GM12878 (cell line): Measurements from ENCODE around the gene MARCHF10. TPM values are rescaled to one million over a fixed set of nuclear protein-coding genes. Genes with fewer than 3 reads are reported as not detected.

Experiments used
- ATAC-seq: fragments of 200-7000 bp; cut with Tn5 transposase; 3 replicates; pipeline ENCODE4 v1.9.1; 2020; ENCODE audit warnings: mild to moderate bottlenecking, moderate library complexity
- BruUV-seq: library from RNA; stranded (reverse); fragments of 400-500 nt; replicated peaks from 2 replicates; lab custom pipeline; 2021; lab: Mats Ljungman, UMichigan
- CTCF ChIA-PET: fragments of 300-600 bp; sonication (Branson Sonifier 250); formaldehyde crosslinking; extraction: SDS; loops from one replicate; lab custom pipeline; 2021; ENCODE audit warnings: inconsistent platforms; lab: Yijun Ruan, JAX
- POLR2A ChIA-PET: fragments of 350-600 bp; formaldehyde crosslinking; extraction: SDS; loops from one replicate; lab custom pipeline; 2021; ENCODE audit warnings: inconsistent platforms; lab: Charles Lee
- RAD21 ChIA-PET: fragments of 300-600 bp; sonication (Branson Sonifier 250); formaldehyde crosslinking; loops from one replicate; lab custom pipeline; 2023; ENCODE audit warnings: antibody characterized with exemption; ENCODE audit not compliant: unreplicated experiment; lab: Charles Lee
- SMC1A ChIA-PET: fragments of 300-600 bp; sonication (Branson Sonifier 250); formaldehyde crosslinking; loops from one replicate; lab custom pipeline; 2023; ENCODE audit not compliant: unreplicated experiment, uncharacterized antibody; lab: Charles Lee
- DNase-seq: peaks from one replicate; pipeline ENCODE4 v3.0.0-alpha.2; 2011; ENCODE audit warnings: low read depth, low spot score
- FAIRE-seq: peaks from 3 replicates; lab custom pipeline; 2011; peaks lifted over from hg19 to GRCh38; lab: Jason Lieb, UNC
- H2AFZ ChIP-seq: 2 replicates; pipeline ENCODE4 v1.6.0; 2011; ENCODE audit warnings: low read depth, low read length, control low read depth; ENCODE audit not compliant: control insufficient read depth
- H3K27ac ChIP-seq: 2 replicates; pipeline ENCODE4 v1.5.1; 2011; ENCODE audit warnings: control low read depth; ENCODE audit not compliant: control insufficient read depth, insufficient read depth
- H3K27me3 ChIP-seq, 2 experiments: replicated peaks in 1 of 2; 2 replicates each; pipeline versions ENCODE4 v1.6.0 to v1.6.1; 2011; ENCODE audit warnings: low read length in 1 of 2; ENCODE audit not compliant: control insufficient read depth in 2 of 2, insufficient read depth in 2 of 2
- H3K36me3 ChIP-seq, 2 experiments: 2 replicates each; pipeline ENCODE4 v1.5.1; 2011; ENCODE audit warnings: low read length in 1 of 2; ENCODE audit not compliant: control insufficient read depth in 2 of 2, insufficient read depth in 2 of 2
- H3K4me1 ChIP-seq: 2 replicates; pipeline ENCODE4 v1.6.1; 2011; ENCODE audit warnings: mild to moderate bottlenecking, low read length, moderate library complexity, mixed read lengths; ENCODE audit not compliant: control insufficient read depth, insufficient read depth
- H3K4me2 ChIP-seq: 2 replicates; pipeline ENCODE4 v1.6.0; 2011; ENCODE audit warnings: control low read depth; ENCODE audit not compliant: control insufficient read depth, insufficient read depth
- H3K4me3 ChIP-seq: fragments of 200-600 bp; sonication (generic); 2 replicates; pipeline ENCODE4 v1.5.1; 2016
- H3K79me2 ChIP-seq: 2 replicates; pipeline ENCODE4 v1.6.0; 2011; ENCODE audit warnings: low read length; ENCODE audit not compliant: control insufficient read depth, insufficient read depth
- H3K9ac ChIP-seq: 2 replicates; pipeline ENCODE4 v1.8.0; 2011; ENCODE audit warnings: low read length, control low read depth, mixed read lengths; ENCODE audit not compliant: control insufficient read depth, insufficient read depth
- H3K9me3 ChIP-seq: replicated peaks from 3 replicates; pipeline ENCODE4 v1.5.1; 2011; ENCODE audit warnings: mild to moderate bottlenecking, low read length; ENCODE audit not compliant: control insufficient read depth, insufficient read depth
- H4K20me1 ChIP-seq: 2 replicates; pipeline ENCODE4 v1.6.0; 2011; ENCODE audit not compliant: control insufficient read depth, insufficient read depth
- CTCF ChIP-seq, 3 experiments: IDR thresholded peaks in 2 of 3; conservative IDR thresholded peaks in 1 of 3; 2 replicates each; pipeline ENCODE4 v1.5.1; 2011; ENCODE audit warnings: low read depth in 3 of 3, low read length in 3 of 3, mild to moderate bottlenecking in 3 of 3, control low read depth in 2 of 3, moderate library complexity in 2 of 3, inconsistent platforms in 1 of 3, mixed read lengths in 1 of 3; ENCODE audit not compliant: control insufficient read depth in 2 of 3, insufficient read depth in 1 of 3; ENCODE audit errors: extremely low read depth in 1 of 3
- E4F1 ChIP-seq: fragments of 450-650 bp; IDR thresholded peaks from 2 replicates; pipeline ENCODE4 v1.6.1; 2018; ENCODE audit warnings: borderline replicate concordance, mild to moderate bottlenecking; ENCODE audit not compliant: partially characterized antibody
- IRF4 ChIP-seq: IDR thresholded peaks from 2 replicates; pipeline ENCODE4 v1.6.1; 2011; ENCODE audit warnings: low read depth, low read length
- MYC ChIP-seq: IDR thresholded peaks from 2 replicates; pipeline ENCODE4 v1.6.1; 2011; ENCODE audit warnings: mild to moderate bottlenecking, low read length, moderate library complexity, inconsistent platforms; ENCODE audit not compliant: insufficient read depth, insufficient replicate concordance, insufficient read length, severe bottlenecking
- POLR2AphosphoS5 ChIP-seq: IDR thresholded peaks from 2 replicates; pipeline ENCODE4 v1.6.1; 2011; ENCODE audit warnings: mild to moderate bottlenecking, low read length, inconsistent platforms
- RAD51 ChIP-seq: fragments of 450-650 bp; IDR thresholded peaks from 2 replicates; pipeline ENCODE4 v1.6.1; 2016; ENCODE audit warnings: moderate library complexity, mild to moderate bottlenecking, inconsistent platforms
- SUPT20H ChIP-seq: IDR thresholded peaks from 2 replicates; pipeline ENCODE4 v1.6.1; 2011; ENCODE audit warnings: low read depth, mild to moderate bottlenecking, low read length, moderate library complexity, borderline replicate concordance; ENCODE audit not compliant: control insufficient read depth
- ZBTB33 ChIP-seq: fragments of 450-650 bp; IDR thresholded peaks from 2 replicates; pipeline ENCODE4 v1.6.1; 2017; ENCODE audit warnings: mild to moderate bottlenecking
- WGBS: methylation state at CpG from one replicate; pipeline ENCODE4 v1.1.6; 2016; ENCODE audit warnings: low lambda C conversion rate; ENCODE audit not compliant: insufficient replicate concordance, insufficient coverage; ENCODE audit errors: missing lambda C conversion rate; 5-methylcytosine and 5-hydroxymethylcytosine counted together
- in situ Hi-C: fragments of 300-500 bp; cut with MboI; formaldehyde crosslinking; loops from 9 replicates; pipeline ENCODE4 v1.14.3; 2018; ENCODE audit warnings: mixed read lengths
- intact Hi-C: fragments of 100-400 bp; cut with micrococcal nuclease; formaldehyde crosslinking; loops from one replicate; pipeline ENCODE4 v1.14.2; 2022; ENCODE audit not compliant: unreplicated experiment
- polyA plus RNA-seq, 11 experiments: library from polyadenylated mRNA; depleted of rRNA in 4 of 11; unstranded in 6 of 11; stranded (reverse) in 5 of 11; fragments of >200 nt; fragmentation: Nextera tagmentation in 4 of 11; fragmentation: Illumina TruSeq in 1 of 11; extraction: Ambion mirVana in 4 of 11; extraction: Trizol in 1 of 11; gene quantifications; 1 replicate in 1 of 11; 2 replicates in 10 of 11; pipeline versions ENCODE4 v1.2.1 to v1.2.3, GENCODE V29; 2011 to 2016; ENCODE audit warnings: inconsistent platforms in 2 of 11, missing spikeins in 2 of 11, low read depth in 1 of 11
- total RNA-seq, 4 experiments: library from RNA; depleted of rRNA in 3 of 4; stranded (reverse); fragments of >200 nt in 3 of 4; fragmentation: Illumina TruSeq in 1 of 4; extraction: Trizol in 1 of 4; gene quantifications; 2 replicates each; pipeline versions ENCODE4 v1.2.1 to v1.2.3, GENCODE V29; 2013 to 2021

The MARCHF10 gene
- total and polyA plus RNA-seq, 10 of the 15 experiments (the other 5 are each of a cell fraction or from before 2014, with no cell fraction given) = 0.11 to 0.24 TPM; not detected in 8

GRCh38 chr17:62681061-62681938 lies 126.8 kb downstream of the MARCHF10 start (continued):
- no peak for TF ChIP-seq E4F1
- TF ChIP-seq POLR2AphosphoS5 = no peak

- WGBS = 91% methylated on average over 26 of the region's 36 CpGs
- Histone ChIP-seq H3K79me2 (no peaks in the 10 kb centered on the region), H4K20me1 (no peaks in the 10 kb centered on the region), H3K4me2 (no peak overlapping the region), H2AFZ (no peak overlapping the region), H3K4me3 (no peak overlapping the region), H3K4me1 (no peaks in the 10 kb centered on the region), H3K27ac (no peak overlapping the region), H3K9me3 (no peaks in the 10 kb centered on the region), H3K36me3 (no peaks in the 10 kb centered on the region), H3K9ac (no peak overlapping the region), H3K27me3 (no peaks in the 10 kb centered on the region)
- ATAC-seq (no peak), FAIRE-seq (no peak), DNase-seq (no peak)
- intact Hi-C loops (no loop called here), in situ Hi-C loops (no loop called here)
- no TSS peak for BruUV-seq
- ChIA-PET RAD21 (no interaction called here), SMC1A (no interaction called here), CTCF (no interaction called here), POLR2A (no interaction called here)
- no peak for TF ChIP-seq SUPT20H
- no peak for TF ChIP-seq MYC
- no peak for TF ChIP-seq CTCF (IDR thresholded peaks at IDR 0.05 in 2 of 3, conservative IDR thresholded peaks at IDR 0.05 in 1 of 3; ENCODE audit: control insufficient read depth in 2 of 3, extremely low read depth in 1 of 3, insufficient read depth in 1 of 3, low read depth in 3 of 3, low read length in 3 of 3)
- TF ChIP-seq RAD51 = no peak
- TF ChIP-seq ZBTB33 = no peak
- no peak for TF ChIP-seq IRF4
- TF ChIP-seq, all 136 proteins: peak for 0
Observed at GRCh38 chr17:62680541-62681052, 127.5 kb downstream of the MARCHF10 start.
